ENCODE results near the gene MMP11.
A peak's percentile ranks its signal among the peaks of the same experiment; 100 is the strongest.

The MMP11 gene

DNA sequence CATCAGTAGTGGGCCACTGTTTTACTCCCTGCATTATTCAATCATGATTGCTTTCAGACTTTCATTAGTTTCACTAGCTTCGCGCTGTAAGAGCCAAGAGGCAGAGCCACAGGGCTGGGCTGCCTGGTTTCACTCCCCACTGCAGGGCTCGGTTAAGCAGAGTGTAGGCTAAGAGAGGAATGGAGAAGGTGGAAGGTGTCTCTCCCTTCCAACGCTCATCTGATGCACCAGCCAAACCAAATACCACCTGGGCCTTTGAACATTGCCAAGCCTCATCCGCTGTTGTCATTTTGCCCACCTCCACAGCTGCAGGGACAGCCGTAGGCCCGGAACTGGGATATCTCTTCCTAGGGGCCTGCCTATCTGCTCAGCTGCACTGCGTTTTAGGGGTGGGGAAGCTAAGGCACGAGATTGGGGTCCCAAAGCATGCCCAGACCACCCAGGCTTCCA lies 13.6 kb downstream of the MMP11 start:
- peak in 1 of 2 donors; percentile 27 for DNase-seq
- Histone ChIP-seq H3K27me3 (ENCODE audit: insufficient read depth, low read length) (no peaks in the 10 kb centered on the region), H2AFZ (ENCODE audit: insufficient read depth, low read length, poor library complexity) (peak overlapping the region; percentile 98), H3K36me3 (ENCODE audit: control insufficient read depth in 1 of 2, insufficient read depth in 2 of 2, low read length in 2 of 2) (peaks cover under 1 to 3% of the 10 kb centered on the region in 2 experiments), H3K27ac (ENCODE audit: low read depth, low read length) (peak overlapping the region; percentile 39), H3K14ac (ENCODE audit: low read length) (peak overlapping the region; percentile 87), H3K23ac (ENCODE audit: low read length) (no peak overlapping the region), H3K79me2 (ENCODE audit: control insufficient read depth, insufficient read depth, low read length, poor library complexity) (peaks cover 11% of the 10 kb centered on the region), H3K79me1 (ENCODE audit: low read length) (peaks cover 12% of the 10 kb centered on the region), H3K4me1 (ENCODE audit: control insufficient read depth in 1 of 2, insufficient read depth in 2 of 2, low read length in 2 of 2) (peaks cover 8 to 10% of the 10 kb centered on the region in 2 experiments), H2BK5ac (ENCODE audit: low read depth, low read length, poor library complexity) (peak overlapping the region; percentile 68), H2BK120ac (ENCODE audit: insufficient read depth, low read length, poor library complexity) (peak overlapping the region; percentile 81), H2AK5ac (ENCODE audit: low read length) (peak overlapping the region; percentile 59), H4K8ac (ENCODE audit: low read depth, low read length) (peak overlapping the region; percentile 98), H3K4me2 (ENCODE audit: low read length) (peak overlapping the region; percentile 53), H2BK12ac (ENCODE audit: low read length) (peak overlapping the region; percentile 42), H3K9me3 (ENCODE audit: insufficient read depth, low read depth, low read length) (no peaks in the 10 kb centered on the region), H4K91ac (ENCODE audit: low read depth, low read length) (peak overlapping the region; percentile 100), H3K18ac (ENCODE audit: low read length) (peak overlapping the region; percentile 81), H3K9ac (ENCODE audit: low read length) (peak overlapping the region; percentile 6), H3K4ac (ENCODE audit: low read depth, low read length) (peak overlapping the region; percentile 89), H3K4me3 (ENCODE audit: low read depth, low read length) (no peak overlapping the region), H4K12ac (ENCODE audit: low read depth, low read length) (peak overlapping the region; percentile 91)
- no CpG with 5 or more reads among the region's 9 CpGs for WGBS (ENCODE audit: extremely low coverage, insufficient coverage, insufficient read length)

DNA sequence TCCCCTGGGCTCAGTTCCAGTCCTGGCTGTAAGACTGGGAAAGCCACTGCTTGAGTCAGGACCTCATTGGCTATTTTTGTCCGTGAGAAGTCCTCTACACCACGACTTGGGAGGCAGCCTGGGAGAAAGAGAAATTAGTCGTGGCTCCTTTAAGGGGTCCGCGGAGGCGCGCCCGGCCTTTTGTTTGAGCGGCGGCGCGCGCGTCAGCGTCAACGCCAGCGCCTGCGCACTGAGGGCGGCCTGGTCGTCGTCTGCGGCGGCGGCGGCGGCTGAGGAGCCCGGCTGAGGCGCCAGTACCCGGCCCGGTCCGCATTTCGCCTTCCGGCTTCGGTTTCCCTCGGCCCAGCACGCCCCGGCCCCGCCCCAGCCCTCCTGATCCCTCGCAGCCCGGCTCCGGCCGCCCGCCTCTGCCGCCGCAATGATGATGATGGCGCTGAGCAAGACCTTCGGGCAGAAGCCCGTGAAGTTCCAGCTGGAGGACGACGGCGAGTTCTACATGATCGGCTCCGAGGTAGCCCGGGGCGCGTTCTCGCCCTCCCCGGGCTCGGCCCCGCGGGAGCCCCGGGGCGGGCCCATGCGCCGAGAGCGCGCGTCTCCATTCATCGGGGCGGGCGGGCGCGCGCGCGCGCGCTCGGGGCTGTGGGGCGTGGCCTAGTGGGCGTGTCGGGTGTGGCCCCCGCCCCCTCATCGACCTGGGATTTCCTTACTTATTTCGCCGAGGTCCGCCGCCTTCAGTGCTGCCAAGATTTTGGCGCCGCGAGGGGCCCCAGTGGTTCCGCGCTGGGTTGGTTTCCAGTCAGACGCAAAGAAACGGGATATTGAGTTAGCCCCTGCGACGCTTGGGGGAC lies 14.3 kb downstream of the MMP11 start, which contains the start of gene SMARCB1:
TSS of gene SMARCB1 (plus strand) at position 215 of the 848 bp plus-strand sequence. CDS start at position 419, 204 bp downstream.
- Histone ChIP-seq H3K4me2 (ENCODE audit: low read length) (peak within 1 kb of the TSS; percentile 96), H4K12ac (ENCODE audit: low read depth, low read length) (peak within 1 kb of the TSS; percentile 100)
- no CpG with 5 or more reads among the region's 97 CpGs for WGBS (ENCODE audit: extremely low coverage, insufficient coverage, insufficient read length)

DNA sequence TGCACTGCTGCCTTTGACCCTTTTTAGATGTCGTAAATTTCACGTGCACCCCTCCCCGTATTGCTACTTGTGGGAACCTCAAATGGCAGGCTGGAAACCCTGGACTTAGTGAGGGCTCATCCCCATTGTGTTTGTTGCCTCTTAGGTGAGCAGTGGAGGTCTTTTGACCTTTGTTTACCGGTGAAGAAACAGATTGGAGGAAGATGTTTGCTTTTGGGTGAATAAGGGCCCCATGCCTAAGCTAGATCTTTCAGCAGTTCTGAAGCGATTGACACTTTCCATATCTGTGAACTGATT lies 14.9 kb downstream of the MMP11 start:
- WGBS (ENCODE audit: extremely low coverage, insufficient coverage, insufficient read length): no CpG with 5 or more reads among the region's 5 CpGs
- peak in 1 of 2 donors; percentile 21 for DNase-seq
- H3K4me2 ChIP-seq (ENCODE audit: low read length): peak overlapping the region; percentile 96
- no peak overlapping the region for H2BK5ac ChIP-seq (ENCODE audit: low read depth, low read length, poor library complexity)
- H3K79me2 ChIP-seq (ENCODE audit: control insufficient read depth, insufficient read depth, low read length, poor library complexity): peaks cover 11% of the 10 kb centered on the region
- H3K27me3 ChIP-seq (ENCODE audit: insufficient read depth, low read length): no peaks in the 10 kb centered on the region
- H4K8ac ChIP-seq (ENCODE audit: low read depth, low read length): no peak overlapping the region
- no peak overlapping the region for H4K12ac ChIP-seq (ENCODE audit: low read depth, low read length)
- H3K23ac ChIP-seq (ENCODE audit: low read length): no peak overlapping the region
- H2AFZ ChIP-seq (ENCODE audit: insufficient read depth, low read length, poor library complexity): no peak overlapping the region
- no peak overlapping the region for H2BK120ac ChIP-seq (ENCODE audit: insufficient read depth, low read length, poor library complexity)
- H3K14ac ChIP-seq (ENCODE audit: low read length): peak overlapping the region; percentile 17
- H2AK5ac ChIP-seq (ENCODE audit: low read length): no peak overlapping the region
- H3K18ac ChIP-seq (ENCODE audit: low read length): no peak overlapping the region
- peaks cover 12 to 14% of the 10 kb centered on the region in 2 experiments for H3K36me3 ChIP-seq (ENCODE audit: control insufficient read depth in 1 of 2, insufficient read depth in 2 of 2, low read length in 2 of 2)
- H3K4me1 ChIP-seq (ENCODE audit: control insufficient read depth in 1 of 2, insufficient read depth in 2 of 2, low read length in 2 of 2): peaks cover 5% of the 10 kb centered on the region in 2 experiments
- H2BK12ac ChIP-seq (ENCODE audit: low read length): no peak overlapping the region
- peak overlapping the region; percentile 96 for H3K9ac ChIP-seq (ENCODE audit: low read length)
- H3K9me3 ChIP-seq (ENCODE audit: insufficient read depth, low read depth, low read length): no peaks in the 10 kb centered on the region
- peak overlapping the region; percentile 83 for H3K4me3 ChIP-seq (ENCODE audit: low read depth, low read length)
- H4K91ac ChIP-seq (ENCODE audit: low read depth, low read length): peak overlapping the region; percentile 25
- H3K4ac ChIP-seq (ENCODE audit: low read depth, low read length): peak overlapping the region; percentile 84
- peaks cover 12% of the 10 kb centered on the region for H3K79me1 ChIP-seq (ENCODE audit: low read length)
- peak overlapping the region; percentile 21 for H3K27ac ChIP-seq (ENCODE audit: low read depth, low read length)

More for the DNA sequence above, 14.3 kb downstream of the MMP11 start, which contains the start of gene SMARCB1:
- peak within 1 kb of the TSS; percentile 98 for H2AFZ ChIP-seq (ENCODE audit: insufficient read depth, low read length, poor library complexity)
- H3K79me2 ChIP-seq (ENCODE audit: control insufficient read depth, insufficient read depth, low read length, poor library complexity): peaks cover 11% of the 10 kb centered on the region
- H3K79me1 ChIP-seq (ENCODE audit: low read length): peaks cover 12% of the 10 kb centered on the region
- peak within 1 kb of the TSS; percentile 99 for H3K27ac ChIP-seq (ENCODE audit: low read depth, low read length)
- peak within 1 kb of the TSS; percentile 99 for H3K4ac ChIP-seq (ENCODE audit: low read depth, low read length)
- H3K27me3 ChIP-seq (ENCODE audit: insufficient read depth, low read length): no peaks in the 10 kb centered on the region
- H2AK5ac ChIP-seq (ENCODE audit: low read length): peak within 1 kb of the TSS; percentile 98
- H2BK120ac ChIP-seq (ENCODE audit: insufficient read depth, low read length, poor library complexity): peak within 1 kb of the TSS; percentile 100
- H3K9ac ChIP-seq (ENCODE audit: low read length): peak within 1 kb of the TSS; percentile 100
- DNase-seq: peak; percentile 85 to 96
- H3K4me1 ChIP-seq (ENCODE audit: control insufficient read depth in 1 of 2, insufficient read depth in 2 of 2, low read length in 2 of 2): peaks cover 5% of the 10 kb centered on the region in 2 experiments
- H3K9me3 ChIP-seq (ENCODE audit: insufficient read depth, low read depth, low read length): no peaks in the 10 kb centered on the region
- H3K4me3 ChIP-seq (ENCODE audit: low read depth, low read length): peak within 1 kb of the TSS; percentile 95
- H2BK5ac ChIP-seq (ENCODE audit: low read depth, low read length, poor library complexity): peak within 1 kb of the TSS; percentile 99
- H3K18ac ChIP-seq (ENCODE audit: low read length): peak within 1 kb of the TSS; percentile 100
- peaks cover 7 to 8% of the 10 kb centered on the region in 2 experiments for H3K36me3 ChIP-seq (ENCODE audit: control insufficient read depth in 1 of 2, insufficient read depth in 2 of 2, low read length in 2 of 2)
- peak within 1 kb of the TSS; percentile 100 for H4K91ac ChIP-seq (ENCODE audit: low read depth, low read length)
- peak within 1 kb of the TSS; percentile 42 for H2BK12ac ChIP-seq (ENCODE audit: low read length)
- H3K23ac ChIP-seq (ENCODE audit: low read length): no peak within 1 kb of the TSS
- peak within 1 kb of the TSS; percentile 100 for H4K8ac ChIP-seq (ENCODE audit: low read depth, low read length)
- peak within 1 kb of the TSS; percentile 100 for H3K14ac ChIP-seq (ENCODE audit: low read length)

DNA sequence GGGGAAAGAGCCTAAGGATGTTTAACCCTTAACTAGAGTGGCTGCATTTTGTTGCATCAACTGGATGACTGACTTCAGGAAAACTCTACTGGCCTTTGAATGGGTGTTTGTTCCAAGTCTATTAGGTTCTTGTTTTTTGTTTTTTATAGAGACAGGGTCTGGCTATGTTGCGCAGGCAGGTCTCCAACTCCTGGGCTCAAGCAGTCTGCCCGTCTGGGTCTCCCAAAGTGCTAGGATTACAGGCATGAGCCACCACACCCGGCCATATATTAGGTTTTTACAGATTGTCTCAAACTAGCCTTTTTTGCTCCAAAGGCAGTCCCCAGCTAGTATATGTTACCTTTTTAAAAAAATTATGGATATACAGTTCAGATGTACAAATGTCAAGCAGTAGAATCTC lies 15.3 kb downstream of the MMP11 start:
- H3K18ac ChIP-seq (ENCODE audit: low read length): no peak overlapping the region

More for the DNA sequence above, 15.3 kb downstream of the MMP11 start:
- Histone ChIP-seq H3K4me2 (ENCODE audit: low read length) (peak overlapping the region; percentile 96), H3K14ac (ENCODE audit: low read length) (no peak overlapping the region), H2AK5ac (ENCODE audit: low read length) (no peak overlapping the region), H3K4ac (ENCODE audit: low read depth, low read length) (peak overlapping the region; percentile 84), H3K4me3 (ENCODE audit: low read depth, low read length) (no peak overlapping the region), H3K27me3 (ENCODE audit: insufficient read depth, low read length) (no peaks in the 10 kb centered on the region), H4K8ac (ENCODE audit: low read depth, low read length) (no peak overlapping the region), H2BK12ac (ENCODE audit: low read length) (no peak overlapping the region), H3K23ac (ENCODE audit: low read length) (no peak overlapping the region), H4K12ac (ENCODE audit: low read depth, low read length) (no peak overlapping the region), H3K27ac (ENCODE audit: low read depth, low read length) (no peak overlapping the region), H3K9ac (ENCODE audit: low read length) (peak overlapping the region; percentile 96), H2BK5ac (ENCODE audit: low read depth, low read length, poor library complexity) (no peak overlapping the region), H3K4me1 (ENCODE audit: control insufficient read depth in 1 of 2, insufficient read depth in 2 of 2, low read length in 2 of 2) (peaks cover 5% of the 10 kb centered on the region in 2 experiments), H3K9me3 (ENCODE audit: insufficient read depth, low read depth, low read length) (no peaks in the 10 kb centered on the region), H3K79me2 (ENCODE audit: control insufficient read depth, insufficient read depth, low read length, poor library complexity) (peaks cover 11% of the 10 kb centered on the region), H4K91ac (ENCODE audit: low read depth, low read length) (no peak overlapping the region), H3K79me1 (ENCODE audit: low read length) (peaks cover 12% of the 10 kb centered on the region), H3K36me3 (ENCODE audit: control insufficient read depth in 1 of 2, insufficient read depth in 2 of 2, low read length in 2 of 2) (peaks cover 16 to 18% of the 10 kb centered on the region in 2 experiments), H2AFZ (ENCODE audit: insufficient read depth, low read length, poor library complexity) (no peak overlapping the region), H2BK120ac (ENCODE audit: insufficient read depth, low read length, poor library complexity) (no peak overlapping the region)
- DNase-seq: no peak
- WGBS (ENCODE audit: extremely low coverage, insufficient coverage, insufficient read length): no CpG with 5 or more reads among the region's 3 CpGs

Measured in trophoblast cell (in vitro differentiated cells and primary cell).